HG03575 (cell line): ENCODE measurements around the gene DNA2.

ENCODE experiments used
- ATAC-seq: cut with Tn5 transposase; IDR thresholded peaks from one replicate; pipeline ENCODE4 v1.9.1; 2021; ENCODE audit not compliant: unreplicated experiment, insufficient number of reproducible peaks, low FRiP score; ENCODE audit errors: extremely low read depth

Gene DNA2

DNA sequence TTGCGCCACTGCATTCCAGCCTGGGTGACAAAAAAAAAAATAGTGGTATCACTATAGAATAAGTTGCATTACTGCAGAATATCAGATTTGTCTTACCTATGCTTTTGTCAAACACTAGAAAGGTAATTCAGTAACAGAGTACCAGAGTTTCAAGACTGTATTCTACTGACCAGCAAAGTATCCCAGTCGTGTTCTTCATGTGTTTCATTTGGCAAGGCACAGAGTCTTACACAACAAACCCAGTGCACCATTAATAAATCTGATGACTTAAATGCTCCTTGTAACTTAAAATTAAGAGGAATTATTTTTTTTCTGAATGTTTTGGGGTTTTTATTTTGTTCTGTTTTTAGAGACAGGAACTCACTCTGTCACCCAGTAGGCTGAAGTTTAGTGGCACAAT is 104.7 kb downstream of the DNA2 start:
- no peak for ATAC-seq

DNA sequence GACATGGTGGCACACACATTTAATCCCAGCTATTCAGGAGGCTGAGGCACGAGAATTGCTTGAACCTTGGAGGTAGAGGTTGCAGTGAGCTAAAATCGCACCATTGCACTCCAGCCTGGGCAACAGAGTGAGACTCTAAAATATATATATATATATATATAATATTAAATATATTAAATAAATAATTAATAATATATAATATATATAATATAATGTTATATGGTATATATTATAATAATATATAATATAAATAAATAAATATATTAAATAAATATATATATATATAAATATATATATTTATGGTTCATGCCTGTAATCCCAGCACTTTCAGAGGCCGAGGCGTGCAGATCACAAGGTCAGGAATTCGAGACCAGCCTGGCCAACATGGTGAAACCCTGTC is 105.2 kb downstream of the DNA2 start:
- ATAC-seq = no peak

DNA sequence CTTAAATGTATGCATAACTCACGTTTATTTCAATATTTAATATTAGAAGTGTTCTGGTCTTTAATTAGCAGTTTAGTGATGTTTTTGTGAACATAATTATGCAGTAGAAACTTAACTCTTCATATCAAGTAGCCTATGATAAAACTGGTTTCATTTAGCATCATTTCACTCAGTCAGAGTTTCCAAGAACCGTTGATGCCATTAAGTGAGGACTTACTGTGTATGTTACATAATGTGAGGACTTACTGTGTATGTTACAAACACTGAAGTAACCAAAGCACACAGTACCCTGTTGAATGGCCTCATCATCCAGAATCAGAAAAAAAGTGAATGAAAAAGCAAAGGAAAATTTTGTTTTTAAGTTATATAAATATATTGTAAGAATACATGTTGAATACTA is 106.2 kb downstream of the DNA2 start:
- ATAC-seq = no peak

DNA sequence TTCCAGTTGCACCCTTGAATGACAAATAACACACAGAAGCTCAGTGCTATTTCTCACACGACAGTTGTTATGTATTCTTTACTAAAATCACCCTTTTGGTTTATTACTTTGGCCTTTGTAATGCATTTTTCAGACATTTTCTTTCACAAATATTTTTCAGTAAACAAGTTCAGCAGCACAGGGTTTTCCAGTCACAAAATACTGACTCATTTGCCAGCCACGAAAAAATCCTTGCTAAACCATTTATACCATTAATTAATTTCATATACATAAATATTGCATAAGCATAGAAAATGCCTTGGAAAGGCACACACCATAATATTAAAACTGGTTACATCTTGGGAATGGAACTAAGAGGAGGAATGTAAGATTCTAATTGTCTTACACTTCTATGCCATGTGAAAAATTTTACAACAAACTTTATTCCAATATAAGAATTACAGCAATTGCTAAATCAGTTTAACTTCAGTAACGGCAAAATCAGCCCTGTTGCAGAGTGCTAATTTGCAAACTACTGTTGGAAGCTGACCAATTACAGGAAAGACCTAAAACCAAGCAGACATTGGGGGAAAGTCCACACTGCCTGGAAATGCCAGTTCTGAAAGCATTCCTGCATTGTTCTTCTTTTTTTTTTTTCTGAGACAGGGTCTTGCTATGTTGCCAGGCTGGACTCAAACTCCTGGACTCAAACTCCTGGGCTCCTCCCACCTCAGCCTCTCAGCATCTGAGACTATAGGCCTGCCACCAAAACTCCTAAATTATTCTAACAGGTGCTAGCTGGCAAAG is 107.5 kb downstream of the DNA2 start:
- ATAC-seq = no peak
